Measurements from ENCODE around the gene NAPA.

The NAPA gene

GRCh38 chr19:47503130-47503825 is 11.6 kb downstream of the NAPA start:
- no peak for FAIRE-seq

GRCh38 chr19:47499863-47500830 is 14.7 kb downstream of the NAPA start:
- DNase-seq (ENCODE audit: low spot score) (no peak), FAIRE-seq (no peak)

More at GRCh38 chr19:47503130-47503825, 11.6 kb downstream of the NAPA start:
- DNase-seq (ENCODE audit: low spot score) = no peak

DNA sequence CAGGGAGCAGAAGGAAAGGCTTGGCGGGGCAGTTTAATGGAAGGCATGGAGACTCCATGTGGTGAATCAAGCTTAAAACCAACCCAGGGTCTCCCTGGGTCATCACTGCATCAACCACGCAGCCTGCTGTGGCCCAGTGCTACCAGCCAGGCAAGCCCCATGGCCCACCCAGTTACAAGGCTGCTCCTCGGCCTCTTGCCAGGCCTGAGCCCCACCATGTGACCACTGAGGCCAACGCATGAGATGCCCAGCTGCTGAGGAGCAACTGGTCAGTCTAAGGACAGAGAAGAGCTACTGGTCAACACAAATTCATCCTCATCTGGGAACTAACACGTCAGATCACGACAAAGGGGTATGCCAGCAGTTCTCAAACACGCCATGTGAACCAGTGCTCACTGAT is 15.5 kb downstream of the NAPA start:
- DNase-seq (ENCODE audit: low spot score) = no peak
- FAIRE-seq = no peak

DNA sequence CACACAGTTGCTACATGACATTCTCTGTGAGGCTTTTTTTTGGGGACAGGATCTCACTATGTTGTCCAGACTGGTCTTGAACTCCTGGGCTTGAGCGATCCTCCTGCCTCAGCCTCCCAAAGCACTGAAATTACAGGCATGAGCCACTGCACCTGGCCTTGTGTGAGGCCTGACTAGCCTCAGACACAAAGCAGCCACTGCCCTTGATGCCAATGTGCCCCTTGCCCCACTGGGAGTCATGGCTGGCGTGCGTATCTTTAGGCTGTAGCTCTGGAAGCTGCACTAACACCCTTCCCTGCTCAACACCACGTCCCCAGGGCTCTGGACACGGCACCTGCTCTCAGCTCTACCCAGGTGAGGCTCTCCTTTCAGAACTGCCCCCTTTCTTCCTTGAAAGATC is 16.3 kb downstream of the NAPA start:
- no peak for FAIRE-seq
- DNase-seq (ENCODE audit: low spot score) = no peak

- FAIRE-seq = no peak
These were observed 16.9 kb downstream of the NAPA start for GRCh38 chr19:47497821-47498520.

GRCh38 chr19:47497050-47497766 is 17.7 kb downstream of the NAPA start:
- no peak for DNase-seq (ENCODE audit: low spot score)

More at GRCh38 chr19:47497821-47498520, 16.9 kb downstream of the NAPA start:
- DNase-seq (ENCODE audit: low spot score) = no peak

GRCh38 chr19:47495478-47496372 is 19.1 kb downstream of the NAPA start:
- DNase-seq (ENCODE audit: low spot score) = no peak
- no peak for FAIRE-seq

More at GRCh38 chr19:47497050-47497766, 17.7 kb downstream of the NAPA start:
- FAIRE-seq = no peak

DNA sequence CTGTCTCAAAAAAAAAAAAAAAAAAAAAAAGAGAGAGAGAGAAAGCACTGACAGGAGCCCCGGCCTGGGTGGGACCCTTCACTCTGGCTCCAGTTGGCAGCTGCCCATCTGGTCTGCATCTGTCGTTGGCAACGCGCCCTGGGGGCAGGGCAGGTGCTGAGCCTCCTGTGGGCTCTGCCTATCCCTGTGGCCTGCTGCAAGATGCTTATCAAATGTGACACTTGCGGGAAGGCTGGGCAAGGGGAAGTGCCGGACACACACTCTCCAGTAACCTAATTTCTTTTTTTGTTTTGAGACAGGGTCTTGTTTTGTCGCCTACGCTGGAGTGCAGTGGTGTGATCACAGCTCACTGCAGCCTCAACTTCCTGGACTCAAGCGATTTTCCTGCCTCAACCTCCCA is 20.1 kb downstream of the NAPA start:
- DNase-seq (ENCODE audit: low spot score) (no peak), FAIRE-seq (no peak)

DNA sequence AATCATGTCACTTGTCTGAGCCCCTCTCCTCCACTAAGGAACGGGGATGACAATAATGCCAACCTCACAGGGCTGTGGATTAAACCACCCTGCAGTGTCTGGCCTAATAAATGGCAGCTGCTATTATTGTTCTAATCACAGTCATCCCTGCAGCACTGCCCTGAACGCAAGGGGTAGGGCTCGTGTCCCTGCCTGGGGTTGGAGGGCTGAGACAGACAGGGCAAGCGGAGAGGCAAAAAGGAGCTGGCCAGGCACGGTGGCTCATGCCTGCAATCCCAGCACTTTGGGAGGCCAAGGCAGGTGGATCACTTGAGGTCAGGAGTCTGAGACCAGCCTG is 20.7 kb downstream of the NAPA start:
- no peak for FAIRE-seq
- no peak for DNase-seq (ENCODE audit: low spot score)

GRCh38 chr19:47493378-47494210 is 21.3 kb downstream of the NAPA start:
- DNase-seq (ENCODE audit: low spot score) (no peak), FAIRE-seq (no peak)

GRCh38 chr19:47492571-47493377 is 22.1 kb downstream of the NAPA start:
- FAIRE-seq (no peak), DNase-seq (ENCODE audit: low spot score) (no peak)

- no peak for FAIRE-seq
- DNase-seq (ENCODE audit: low spot score) = no peak
These were observed 22.7 kb downstream of the NAPA start for GRCh38 chr19:47492137-47492533.

DNA sequence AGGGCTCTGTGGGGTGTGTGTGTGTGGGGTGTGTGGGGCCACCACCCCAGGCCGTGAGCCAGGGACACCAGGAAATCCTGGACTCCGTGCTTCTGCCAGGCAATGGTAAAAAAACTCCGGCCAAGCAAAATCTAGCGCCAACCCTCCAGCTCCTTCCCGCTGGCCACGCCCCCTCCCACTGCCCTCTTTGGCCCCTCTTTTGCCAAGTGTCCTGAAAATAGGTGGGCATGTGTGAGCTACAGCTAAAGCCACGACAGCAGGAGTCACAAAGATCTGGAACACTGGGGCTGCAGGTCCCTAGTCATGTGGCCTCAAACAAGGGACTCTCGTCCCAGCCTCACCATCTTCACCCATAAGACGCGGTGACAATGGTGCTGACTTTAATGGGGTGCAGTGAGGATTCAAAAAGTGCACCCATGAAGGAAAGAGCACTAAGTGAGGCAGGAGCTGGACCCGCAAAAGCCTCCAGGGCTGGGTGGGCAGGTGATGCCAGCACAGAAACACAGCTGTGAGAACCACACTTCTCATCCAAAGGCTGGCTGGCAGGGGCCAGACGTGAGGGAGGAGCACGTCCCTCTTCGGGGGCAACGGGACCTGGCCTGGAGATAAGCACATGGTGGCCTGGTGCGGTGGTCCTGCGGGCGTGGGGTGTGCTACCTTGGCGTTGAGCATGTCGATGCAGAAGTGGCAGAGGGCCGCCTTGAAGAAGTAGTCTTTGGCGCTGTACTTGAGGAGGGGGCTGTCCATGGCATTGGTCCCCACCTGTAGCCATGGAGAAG is 23.3 kb downstream of the NAPA start:
- DNase-seq (ENCODE audit: low spot score) = no peak
- FAIRE-seq = no peak

DNA sequence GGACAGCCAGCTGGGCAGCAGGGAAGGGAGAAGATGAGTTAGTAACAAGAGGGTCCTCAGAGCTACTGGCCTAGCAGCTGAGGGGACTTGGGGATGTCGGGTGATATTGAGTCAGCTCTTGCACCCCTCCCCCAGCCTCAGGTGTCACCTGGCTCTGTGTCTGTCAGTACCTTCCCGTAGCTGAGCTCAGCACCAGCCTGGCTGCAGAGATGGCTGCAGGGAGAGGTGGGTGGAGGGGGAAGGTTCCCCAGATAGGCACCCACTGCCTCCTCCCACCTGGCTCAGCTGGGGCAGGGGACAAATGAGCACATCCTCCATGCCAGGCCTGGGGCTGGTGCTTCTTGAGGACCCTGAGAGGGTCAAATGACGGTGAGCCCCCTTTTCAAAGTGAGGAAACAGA is 24.0 kb downstream of the NAPA start:
- no peak for DNase-seq (ENCODE audit: low spot score)
- FAIRE-seq = no peak

GRCh38 chr19:47490031-47490430 is 24.8 kb downstream of the NAPA start:
- no peak for FAIRE-seq
- no peak for DNase-seq (ENCODE audit: low spot score)

DNA sequence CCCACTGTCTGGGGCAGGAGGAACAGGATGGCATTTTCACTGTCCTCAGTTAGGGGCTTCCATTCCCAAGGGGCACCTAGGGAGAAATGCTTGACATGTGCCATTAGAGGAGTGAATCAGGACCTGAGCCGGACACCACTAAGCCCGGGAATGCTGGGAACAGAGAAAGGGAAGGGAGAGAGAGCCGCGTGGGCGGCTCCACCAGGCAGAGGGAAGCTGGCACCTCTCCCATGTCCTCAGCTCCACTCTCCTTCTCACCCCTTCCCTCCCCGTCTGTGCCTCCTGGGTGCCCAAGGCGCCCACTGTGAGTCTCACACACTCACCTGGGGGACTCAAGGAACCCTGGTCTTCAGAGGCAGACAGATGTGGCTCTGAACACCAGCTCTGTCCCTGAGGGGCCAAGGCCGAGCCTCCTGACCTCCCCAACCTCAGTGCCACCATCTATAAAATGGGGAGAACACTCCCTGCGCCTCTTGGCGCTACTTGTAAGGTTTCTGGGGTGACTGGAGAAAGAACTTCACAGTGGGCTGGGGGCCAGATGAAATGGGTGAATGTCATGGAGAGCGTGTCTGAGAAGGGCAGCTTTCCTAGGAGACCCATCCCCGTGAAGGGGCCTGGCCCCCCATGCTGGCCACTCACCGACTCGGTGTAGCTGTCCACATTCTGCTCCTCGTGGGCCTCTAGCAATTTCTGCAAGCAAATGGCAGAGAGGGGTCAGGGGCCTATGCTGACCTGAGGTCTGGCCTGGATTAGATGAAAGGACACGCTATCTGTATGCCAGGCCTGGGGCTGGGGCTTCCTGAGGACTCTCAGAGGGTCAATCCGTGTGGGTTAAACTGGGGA is 25.6 kb downstream of the NAPA start:
- DNase-seq (ENCODE audit: low spot score) (no peak), FAIRE-seq (no peak)

All from urothelium cell line (cell line).